SIG-M5 (cell line): ENCODE data around the gene SLC35F3.
"Not testable (repeated sequence)": the region's sequence is repeated elsewhere in the genome, so short reads cannot be mapped to it uniquely, and the experiment has no call there.

Experiments used
- DNase-seq: peaks from one replicate; lab custom pipeline; 2025; lab: John Stamatoyannopoulos, UW

SLC35F3 gene

DNA sequence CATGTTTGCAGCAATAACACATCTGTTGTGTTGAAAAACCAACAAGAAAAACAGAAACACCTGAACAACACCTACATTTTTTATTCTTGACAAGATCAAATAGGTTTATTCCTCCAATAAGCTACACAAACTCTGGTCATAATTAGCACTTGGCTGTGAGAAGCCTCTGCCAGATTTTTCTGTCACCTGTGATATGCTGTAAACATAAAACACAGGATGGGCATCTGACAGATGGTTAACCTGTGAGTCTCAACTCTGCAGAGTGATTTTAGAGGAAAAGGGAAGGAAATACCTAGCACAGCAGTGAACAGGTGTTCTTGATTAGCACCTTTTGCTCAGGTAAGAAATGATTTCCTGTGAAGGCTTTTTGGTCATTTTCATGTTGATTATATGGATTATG lies 293.4 kb downstream of the SLC35F3 start:
- DNase-seq: no peak

DNA sequence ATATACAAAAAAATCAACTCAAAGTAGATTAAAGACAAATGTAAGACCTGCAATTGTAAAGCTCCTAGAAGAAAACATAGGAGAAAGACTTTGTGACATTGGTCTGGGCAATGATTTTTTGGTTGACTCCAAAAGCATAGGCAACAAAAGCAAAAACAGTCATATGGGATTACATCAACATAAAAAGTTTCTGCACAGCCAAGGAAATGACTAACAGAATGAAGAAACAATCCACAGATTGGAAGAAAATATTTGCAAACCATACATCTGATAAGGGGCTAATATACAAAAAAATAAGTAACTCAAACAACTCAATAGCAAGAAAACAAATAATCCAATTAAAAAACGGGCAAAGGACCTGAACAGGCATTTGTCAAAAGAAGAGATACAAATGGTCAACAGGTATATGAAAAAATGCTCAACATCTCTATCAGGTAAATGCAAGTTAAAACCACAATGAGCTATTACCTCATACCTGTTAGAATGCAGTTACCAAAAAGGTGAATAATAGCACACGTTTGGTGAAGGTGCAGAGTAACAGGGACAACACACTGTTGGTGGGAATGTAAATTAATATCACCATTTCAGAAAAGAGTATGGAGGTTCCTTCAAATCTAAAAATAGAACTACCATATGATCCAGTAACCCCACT lies 295.1 kb downstream of the SLC35F3 start:
- no peak for DNase-seq

DNA sequence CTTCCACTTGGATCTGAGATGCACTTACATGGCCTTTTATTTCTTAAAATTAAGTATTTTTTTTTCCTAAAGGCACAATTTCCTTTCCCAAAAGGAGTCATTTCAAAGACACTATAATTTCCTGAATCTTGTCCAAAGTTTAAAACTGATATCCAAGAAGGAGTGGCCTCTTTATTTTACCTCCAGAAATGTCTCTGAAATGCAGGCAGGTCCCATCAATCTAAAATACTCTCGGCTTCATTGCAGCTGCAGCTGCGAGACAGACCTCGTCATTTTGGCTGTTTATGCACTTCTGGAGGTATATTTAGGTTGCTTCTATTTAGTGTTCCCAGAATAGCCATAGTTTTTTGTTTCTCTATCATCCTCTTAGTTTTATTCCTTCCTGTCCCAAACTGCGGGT lies 296.1 kb downstream of the SLC35F3 start:
- DNase-seq: no peak

DNA sequence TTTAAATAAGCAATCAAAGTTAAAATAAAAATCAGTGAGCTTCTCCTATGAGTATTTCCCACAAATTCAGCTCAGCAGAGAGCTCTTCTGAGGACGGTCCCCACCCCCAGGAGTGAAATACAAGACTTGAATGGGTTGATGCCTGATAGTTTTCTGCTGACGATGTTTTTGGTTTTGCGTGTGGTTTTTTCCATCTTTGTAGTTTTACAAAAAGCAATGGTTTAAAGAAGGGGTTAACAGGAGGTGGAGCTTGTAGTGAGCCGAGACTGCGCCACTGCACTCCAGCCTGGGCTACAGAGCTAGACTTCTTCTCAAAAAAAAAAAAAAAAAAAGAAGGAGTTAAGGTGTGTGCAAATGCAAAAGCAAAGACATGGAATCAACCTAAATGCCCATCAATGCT lies 297.1 kb downstream of the SLC35F3 start:
- DNase-seq: no peak

DNA sequence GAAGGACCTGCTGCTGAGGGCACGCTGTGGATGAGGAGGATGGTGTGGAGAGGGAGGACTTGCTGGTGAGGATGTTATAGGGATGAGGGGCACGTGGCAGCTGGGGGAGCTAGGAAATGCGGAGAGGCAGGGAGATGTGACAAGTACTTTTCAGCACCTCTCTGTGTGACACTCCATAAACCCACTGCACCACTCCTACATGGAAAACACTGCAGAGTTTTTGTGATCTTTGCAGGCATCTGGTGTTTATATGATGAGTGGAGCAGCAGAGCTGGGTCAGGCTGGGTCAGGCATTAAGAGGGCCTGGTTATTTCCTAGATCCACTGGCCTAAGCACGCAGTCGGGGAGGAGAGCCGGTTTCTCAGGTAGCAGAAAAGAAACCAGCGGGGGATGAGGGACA lies 301.5 kb downstream of the SLC35F3 start:
- no peak for DNase-seq

DNA sequence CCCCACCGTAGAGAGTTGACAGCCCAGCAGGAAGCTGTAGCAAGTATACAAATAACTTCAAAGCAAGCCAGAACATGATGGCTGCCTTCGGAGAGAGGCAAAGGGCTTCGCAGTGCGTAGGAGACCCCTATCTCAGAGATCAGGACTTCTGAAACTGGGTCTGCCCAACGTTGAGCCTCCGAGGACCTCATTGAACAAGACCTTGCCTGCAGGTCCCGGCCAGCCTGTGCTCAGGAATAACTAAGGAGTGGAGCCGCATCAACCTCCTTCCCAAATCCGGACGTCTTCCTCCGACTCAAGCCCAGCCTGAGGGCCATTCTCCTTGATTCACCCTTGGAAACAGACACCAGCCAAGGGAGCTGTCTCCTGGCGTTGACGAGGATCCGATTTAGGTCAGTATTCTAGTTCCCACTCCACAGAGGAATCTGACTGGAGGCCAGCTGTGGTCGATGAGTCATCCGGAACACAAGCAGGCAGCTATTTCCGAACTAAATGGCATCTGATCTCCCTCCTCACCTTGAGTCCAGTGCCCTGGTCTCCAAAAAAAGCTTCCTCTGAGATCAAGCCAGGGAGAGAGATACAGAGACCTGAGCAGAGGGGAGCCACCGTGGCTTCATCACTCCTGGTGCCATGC lies 302.3 kb downstream of the SLC35F3 start:
- DNase-seq: no peak

DNA sequence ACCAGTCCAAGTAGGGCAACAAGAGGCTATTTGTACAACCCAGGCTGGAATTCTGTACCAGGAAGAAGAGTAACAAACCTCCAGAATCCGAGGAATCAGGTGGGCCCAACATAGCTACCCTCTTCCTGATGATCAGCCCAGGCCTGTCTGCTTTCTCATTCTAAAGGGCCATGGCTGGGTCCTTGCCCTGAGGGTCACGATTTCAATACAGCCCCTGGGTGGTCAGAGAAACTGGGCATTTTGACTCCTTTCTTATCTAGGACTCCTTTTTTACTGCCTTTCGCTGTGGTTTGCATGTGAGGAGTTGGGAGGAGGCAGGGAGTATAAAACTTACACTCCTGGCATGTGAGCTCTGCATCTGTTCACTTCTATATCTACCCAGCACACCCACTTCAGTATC lies 303.9 kb downstream of the SLC35F3 start:
- DNase-seq: no peak

DNA sequence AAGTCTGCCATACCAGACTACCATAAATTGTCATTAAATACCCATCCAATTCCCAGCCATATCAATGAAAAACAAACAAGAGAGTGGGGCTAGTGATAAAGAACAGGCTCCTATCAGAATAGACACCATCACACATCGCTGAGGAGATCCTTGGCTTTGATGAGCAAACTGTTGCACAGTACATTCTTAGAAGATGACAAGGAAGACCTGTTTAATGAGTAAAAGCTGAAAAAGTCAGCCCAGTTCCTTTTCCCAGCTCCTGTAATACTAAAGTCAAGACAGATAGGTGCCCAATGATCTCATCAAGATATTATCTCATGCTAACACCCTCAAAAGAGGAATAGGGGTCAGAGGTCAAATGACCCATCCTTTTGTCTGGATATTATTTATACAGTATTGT lies 304.3 kb downstream of the SLC35F3 start:
- no peak for DNase-seq

DNA sequence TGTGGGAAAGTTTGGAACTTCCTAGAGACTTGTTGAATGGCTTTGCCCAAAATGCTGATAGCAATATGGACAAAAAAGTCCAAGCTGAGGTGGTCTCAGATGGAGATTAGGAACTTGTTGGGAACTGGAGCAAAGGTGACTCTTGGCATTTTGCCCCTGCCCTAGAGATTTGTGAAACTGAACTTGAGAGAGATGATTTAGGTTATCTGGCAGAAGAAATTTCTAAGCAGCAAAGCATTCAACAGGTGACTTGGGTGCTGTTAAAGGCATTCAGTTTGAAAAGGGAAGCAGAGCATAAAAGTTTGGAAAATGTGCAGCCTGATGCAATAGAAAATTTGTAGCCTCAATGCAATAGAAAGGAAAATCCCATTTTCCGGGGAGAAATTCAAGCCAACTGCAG lies 306.0 kb downstream of the SLC35F3 start:
- not testable (repeated sequence) for DNase-seq

DNA sequence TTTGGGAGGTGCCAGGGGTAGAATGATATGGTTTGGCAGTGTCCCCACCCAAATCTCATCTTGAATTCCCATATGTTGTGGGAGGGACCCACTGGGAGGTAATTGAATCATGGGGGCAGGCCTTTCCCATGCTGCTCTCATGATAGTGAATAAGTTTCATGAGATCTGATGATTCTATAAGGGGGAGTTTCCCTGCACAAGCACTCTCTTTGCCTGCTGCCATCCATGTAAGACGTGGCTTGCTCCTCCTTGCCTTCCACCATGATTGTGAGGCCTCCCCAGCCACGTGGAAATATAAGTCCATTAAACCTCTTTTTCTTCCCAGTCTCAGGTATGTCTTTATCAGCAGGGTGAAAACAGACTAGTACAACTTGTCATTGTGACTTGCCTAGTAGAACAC lies 307.4 kb downstream of the SLC35F3 start:
- not testable (repeated sequence) for DNase-seq

DNA sequence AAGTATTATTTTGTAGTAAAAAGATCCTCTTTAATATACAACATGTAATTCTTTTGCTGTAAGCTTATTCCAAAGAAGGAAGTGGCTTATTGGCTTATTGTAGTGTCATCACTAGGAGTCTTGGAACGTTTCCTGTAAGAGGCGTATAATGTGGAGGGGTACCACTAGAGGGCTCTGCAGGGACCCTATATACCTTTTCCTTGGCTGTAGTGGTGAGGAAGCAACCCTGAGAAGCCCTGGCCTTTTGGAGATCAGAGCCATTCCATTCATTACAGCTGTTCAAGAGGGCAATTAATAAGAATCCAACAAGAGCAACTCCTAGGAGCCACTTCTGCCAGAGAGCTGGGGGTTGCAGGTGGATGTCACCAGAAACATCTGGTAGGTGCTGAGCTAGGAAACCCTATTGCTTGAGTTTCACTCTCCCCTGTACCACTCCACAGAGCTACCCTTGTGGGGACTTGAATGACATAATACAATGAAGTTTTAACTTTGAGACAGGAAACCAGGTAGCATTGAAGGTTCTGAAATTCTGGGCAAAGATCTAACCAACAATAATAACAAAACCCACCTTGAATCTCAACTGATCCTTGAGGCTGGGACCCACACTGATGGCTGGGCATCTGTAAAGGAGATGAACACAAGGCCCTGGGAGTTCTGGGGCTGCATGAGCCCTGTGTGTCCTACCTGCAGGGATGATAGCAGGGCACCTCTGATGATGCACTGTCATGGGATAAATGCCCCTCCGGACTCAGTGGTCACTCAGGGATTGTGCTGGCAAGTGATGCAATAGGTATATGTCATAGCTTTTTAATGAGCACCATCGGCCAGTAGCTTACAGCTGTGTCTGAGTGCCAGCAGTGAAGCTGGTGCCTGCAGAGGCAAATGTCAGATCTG lies 308.5 kb downstream of the SLC35F3 start:
- no peak for DNase-seq

DNA sequence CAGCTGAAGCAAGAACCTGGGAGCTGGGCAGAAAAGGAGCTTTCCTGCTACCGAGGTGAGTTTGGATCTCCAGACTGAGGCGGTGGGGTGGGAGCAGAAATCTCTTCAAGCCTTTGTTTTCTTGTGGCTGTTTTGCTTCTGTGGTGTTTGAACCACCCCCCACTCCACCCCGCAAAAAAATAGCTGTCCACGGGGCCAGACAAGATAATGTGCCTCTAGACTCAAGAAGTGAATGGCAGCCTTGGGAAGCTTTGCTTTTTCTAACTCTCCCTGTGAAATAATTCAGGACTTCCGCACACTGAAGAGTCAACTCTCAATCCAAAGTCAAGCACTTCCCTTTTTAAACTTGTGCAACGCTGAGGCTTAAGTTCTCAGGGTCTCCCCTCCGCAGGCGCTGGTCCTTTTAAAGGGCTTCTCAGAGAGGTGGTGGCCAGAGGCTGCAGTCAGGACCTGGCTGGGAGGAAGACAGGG lies 309.2 kb downstream of the SLC35F3 start:
- peak; percentile 58 for DNase-seq

DNA sequence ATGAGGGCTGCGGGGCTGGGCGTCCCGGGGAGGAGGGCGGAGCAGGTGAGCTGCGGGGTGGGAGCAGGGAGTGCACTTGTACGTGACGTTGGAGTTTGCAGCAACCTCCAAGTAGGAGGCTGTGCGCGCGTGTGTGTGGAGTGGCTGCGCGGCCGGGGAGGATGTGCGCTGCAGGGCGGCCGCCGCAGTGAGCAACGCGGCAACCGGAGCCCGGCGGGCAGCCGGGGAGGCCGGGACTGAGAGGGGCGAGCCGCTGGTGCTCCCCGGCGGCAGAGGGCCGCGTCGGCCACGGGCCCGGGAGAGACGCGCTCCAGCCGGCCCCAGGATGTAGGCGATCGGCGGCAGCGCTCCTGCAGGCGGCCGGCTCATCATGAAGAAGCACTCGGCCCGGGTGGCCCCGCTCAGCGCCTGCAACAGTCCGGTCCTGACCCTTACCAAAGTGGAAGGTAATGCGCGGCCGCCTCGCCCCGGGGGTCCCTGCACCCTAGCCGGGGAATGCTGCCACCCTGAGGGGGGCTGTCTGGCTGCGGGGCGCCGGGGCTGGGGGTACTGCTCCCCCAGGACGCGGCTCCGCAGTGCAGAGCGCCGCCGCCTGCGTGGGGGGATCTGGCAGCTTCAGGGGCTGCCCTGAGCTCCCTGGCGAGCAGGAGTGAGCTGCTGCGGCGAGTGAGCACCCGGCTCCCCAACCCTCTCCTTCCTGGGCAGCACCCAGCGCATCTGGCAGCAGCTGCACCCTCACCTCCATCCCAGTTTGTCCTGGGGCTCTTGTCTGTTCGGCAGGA lies 309.8 kb downstream of the SLC35F3 start:
- DNase-seq: no peak

DNA sequence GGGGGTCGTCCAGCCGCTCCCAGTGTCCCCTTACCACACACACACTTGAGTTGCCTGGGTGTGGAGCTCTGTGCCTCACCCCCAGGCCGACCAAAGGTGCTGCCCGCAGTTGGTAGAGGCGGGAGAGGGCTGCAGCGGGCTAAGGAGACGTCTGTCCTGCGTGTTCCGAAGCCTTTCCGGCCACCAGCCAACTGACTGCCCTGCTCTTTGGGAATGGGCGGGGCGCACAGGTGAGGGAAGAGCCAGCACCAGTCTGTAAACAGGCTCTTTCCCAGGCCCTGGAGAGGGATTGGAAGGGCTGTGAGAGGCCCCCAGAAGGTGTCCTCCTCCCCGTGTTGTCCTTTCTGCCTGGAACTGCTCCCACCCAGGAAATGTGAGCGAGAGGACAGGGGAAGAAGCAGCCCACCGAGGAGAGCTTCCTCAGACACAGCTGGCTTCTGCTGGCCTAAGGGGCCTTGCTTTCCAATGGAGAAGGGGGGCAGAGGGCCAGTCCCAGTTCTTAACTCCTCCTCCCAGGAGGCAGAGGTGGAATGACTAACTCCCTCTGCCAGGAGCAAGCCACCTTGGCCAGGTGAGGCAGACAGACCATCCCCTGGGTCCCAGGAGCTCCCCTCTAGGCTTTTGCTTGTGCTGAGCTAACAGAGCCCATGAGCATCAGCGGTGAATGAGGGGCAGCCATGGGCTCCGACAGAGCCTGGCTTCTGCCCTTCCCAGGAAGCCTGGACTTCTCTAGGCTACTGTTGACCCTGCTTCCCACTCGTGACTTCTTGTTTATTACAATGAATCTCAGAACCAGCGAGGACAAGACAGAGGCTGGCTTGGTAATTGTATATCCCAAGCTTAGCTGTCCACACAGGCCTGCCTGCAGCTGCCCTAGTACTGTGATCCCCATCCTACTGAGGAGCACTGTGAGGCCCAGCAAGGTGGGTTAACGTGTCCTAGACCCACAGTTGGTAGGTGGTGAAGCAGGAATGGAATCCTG lies 310.7 kb downstream of the SLC35F3 start:
- no peak for DNase-seq

DNA sequence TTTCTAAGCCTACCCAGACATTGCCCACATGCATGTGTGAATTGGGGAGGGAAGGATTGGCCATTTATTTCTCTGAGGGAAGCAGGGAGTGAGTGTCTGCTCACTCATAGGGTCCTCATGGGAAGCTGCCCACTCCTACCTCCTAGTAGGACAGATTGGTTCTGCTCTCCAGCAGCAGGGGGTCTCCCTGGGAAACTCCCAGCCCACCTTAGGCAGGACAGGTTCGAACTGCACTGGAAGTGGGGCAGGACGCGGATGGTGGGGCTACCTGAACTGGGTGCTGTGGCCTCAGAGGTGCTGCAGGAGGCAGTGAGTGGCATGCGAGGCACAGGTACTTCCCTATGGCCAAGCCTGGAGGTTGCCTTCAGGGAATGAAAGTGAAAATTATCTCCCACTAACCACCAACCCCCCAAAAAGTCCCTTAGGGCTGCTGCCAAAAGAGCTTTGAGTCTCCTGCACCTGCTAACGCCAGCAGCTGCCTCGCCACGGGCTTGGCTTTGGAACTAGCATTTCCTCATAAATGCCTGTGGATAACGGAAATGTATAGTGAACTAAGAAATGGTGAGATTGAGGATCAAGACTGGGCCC lies 311.7 kb downstream of the SLC35F3 start:
- DNase-seq: no peak

DNA sequence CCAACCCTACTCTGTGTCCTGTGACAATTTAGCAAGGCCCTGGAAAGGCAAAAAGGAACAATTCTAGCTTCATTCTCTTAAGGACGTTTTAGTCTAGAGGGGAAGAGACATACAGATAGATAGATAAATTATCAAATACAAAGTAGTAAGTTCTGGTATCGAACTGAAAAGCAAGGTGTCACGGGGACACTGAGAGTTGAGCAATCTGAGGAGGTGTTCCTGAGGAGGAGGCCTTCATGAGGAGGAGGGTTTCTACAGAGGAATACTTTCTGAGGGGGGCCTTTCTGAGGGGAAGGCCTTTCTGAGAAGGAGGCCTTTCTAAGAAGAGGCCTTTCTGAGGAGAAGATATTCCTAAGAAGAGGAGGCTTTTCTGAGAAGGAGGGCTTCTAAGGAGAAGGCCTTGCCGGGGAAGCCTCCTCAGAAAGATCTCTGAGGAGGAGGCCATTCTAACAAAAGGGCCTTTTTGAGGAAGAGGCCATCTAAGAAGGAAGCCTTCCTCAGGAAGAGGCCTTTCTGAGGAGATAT lies 312.9 kb downstream of the SLC35F3 start:
- no peak for DNase-seq

DNA sequence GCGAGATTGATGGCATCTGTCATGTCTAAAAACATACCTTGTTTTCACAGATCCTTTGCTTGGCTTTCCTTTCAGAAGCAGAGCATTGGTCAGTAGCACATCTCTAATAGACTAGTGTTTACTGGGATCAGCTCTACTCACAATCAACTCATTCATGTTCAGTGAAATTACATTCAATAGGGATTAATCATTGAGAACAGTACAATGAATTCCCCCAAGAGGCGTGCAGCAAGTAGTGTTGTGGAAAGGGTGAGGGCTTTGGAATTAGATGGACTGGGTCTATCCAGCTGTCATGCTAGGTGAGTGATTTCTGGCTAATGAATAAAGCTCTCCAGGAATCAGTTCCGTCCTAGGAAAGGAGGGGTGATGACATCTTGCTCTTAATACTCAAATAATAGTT lies 313.6 kb downstream of the SLC35F3 start:
- DNase-seq: no peak

DNA sequence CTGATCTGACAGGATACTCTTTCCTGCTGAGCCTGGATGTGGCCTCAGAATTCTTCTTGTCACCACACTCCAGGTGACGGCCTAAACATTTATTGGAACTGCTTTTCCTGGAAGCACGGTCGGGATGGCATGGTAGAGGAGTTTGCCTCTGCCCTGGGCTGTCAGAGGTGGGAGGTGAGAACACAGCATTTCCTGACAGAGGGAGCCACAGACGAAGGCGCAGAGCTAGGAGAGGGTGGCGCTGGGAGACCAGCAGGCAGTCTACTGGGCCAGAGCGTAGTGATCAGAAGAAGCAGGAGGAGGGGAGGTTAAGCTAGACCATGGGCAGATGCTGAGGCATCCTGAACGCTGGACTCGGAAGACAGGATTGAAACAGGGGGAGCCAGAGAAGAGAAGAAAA lies 315.2 kb downstream of the SLC35F3 start:
- DNase-seq: no peak

DNA sequence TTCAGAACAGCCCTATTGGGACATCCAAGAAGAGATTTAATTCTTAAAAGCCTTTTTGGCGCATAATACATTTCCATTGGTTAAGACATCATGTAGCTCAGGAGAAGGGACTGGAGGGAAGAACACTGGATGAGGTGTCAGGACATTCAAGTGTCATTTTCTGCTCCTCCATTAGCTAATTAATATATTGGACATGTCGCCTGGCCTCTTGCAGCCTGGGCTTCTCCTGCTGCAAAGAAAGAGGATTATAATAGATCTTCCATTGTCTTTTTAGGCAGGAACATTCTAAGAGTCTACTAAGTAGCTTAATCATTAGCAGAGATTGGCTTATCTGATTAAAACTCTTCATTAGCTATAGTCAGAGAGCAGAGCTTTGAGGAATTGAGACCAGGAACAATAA lies 317.1 kb downstream of the SLC35F3 start:
- no peak for DNase-seq

DNA sequence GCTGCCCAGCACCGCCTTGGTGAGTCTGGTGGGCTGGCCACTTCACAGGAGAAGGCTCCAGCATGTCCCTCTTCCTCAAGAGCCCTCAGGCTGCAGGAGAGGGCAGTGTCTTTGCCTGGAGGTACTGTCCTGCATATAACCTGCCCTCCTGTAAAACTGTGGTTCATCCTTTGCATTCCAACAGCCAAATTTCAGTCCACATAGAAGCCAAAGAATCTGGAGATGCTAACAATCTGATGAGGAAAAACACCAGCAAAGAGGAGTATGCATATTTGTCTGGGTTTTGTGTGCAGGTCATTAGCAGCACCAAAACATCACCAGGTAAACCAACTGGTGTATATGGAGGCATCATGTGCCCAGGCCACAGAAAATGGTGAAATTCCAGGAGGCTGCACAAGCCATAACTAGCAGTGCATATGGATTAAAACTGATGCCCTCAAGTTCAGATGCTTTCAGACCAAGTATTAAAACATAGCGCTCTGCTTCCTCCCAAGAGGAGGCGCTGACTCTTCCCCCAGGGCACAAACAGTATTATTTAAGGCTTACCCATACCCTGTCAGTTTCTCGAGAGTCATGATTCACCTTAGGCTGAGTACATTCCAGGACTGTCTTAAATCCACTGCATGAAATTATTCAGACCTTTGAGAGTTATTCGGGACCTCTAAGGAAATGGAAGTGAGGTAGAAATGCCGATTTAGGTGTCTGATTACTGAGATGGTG lies 318.2 kb downstream of the SLC35F3 start:
- DNase-seq: no peak
